ACC112 (cell line): ENCODE results near the gene HECTD4.

Source experiments
- H2AFZ ChIP-seq: fragments of 200-600 bp; sonication (generic); one replicate; pipeline ENCODE4 v1.6.0; 2017; ENCODE audit warnings: antibody characterized with exemption, low read length; ENCODE audit not compliant: unreplicated experiment
- H3K27ac ChIP-seq: fragments of 200-600 bp; sonication (generic); 2 replicates; pipeline ENCODE4 v1.5.1; 2014; ENCODE audit warnings: low read depth, mild to moderate bottlenecking, antibody characterized with exemption, low read length, moderate library complexity
- H3K27me3 ChIP-seq: fragments of 200-600 bp; sonication (generic); 2 replicates; pipeline ENCODE4 v1.6.1; 2014; ENCODE audit warnings: mild to moderate bottlenecking, antibody characterized with exemption, low read length, moderate library complexity, mixed read lengths; ENCODE audit not compliant: insufficient read depth
- H3K36me3 ChIP-seq: fragments of 200-600 bp; sonication (generic); 2 replicates; pipeline ENCODE4 v1.6.1; 2016; ENCODE audit warnings: mild to moderate bottlenecking, antibody characterized with exemption, low read length, moderate library complexity, mixed read lengths; ENCODE audit not compliant: insufficient read depth
- H3K4me1 ChIP-seq: fragments of 200-600 bp; sonication (generic); one replicate; pipeline ENCODE4 v1.6.1; 2016; ENCODE audit warnings: low read length, mixed read lengths; ENCODE audit not compliant: insufficient read depth, unreplicated experiment, control insufficient read depth
- H3K4me3 ChIP-seq: fragments of 200-600 bp; sonication (generic); 2 replicates; pipeline ENCODE4 v1.5.1; 2014; ENCODE audit warnings: mild to moderate bottlenecking, low read depth, low read length
- H3K79me2 ChIP-seq: fragments of 200-600 bp; sonication (generic); one replicate; pipeline ENCODE4 v1.6.0; 2016; ENCODE audit warnings: low read length; ENCODE audit not compliant: control insufficient read depth, unreplicated experiment, insufficient read depth

Gene HECTD4

DNA sequence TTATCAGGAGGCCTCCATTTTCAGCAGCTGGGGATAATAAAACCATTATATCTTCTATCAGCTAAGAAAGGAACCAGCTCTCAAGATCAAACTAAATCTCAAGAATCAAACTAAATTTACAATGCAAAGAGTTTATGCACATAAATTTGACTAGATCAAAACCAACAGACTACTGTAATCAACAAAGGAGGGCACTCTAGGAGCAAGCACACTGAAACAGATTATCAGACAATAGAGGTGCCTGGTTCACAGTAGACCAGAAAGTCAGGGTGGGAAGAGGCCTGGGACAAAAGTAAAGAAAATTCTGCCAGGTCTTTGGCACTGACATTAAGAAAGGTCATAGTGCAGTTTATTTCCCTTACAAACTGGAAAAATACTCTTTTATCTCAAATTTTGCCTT is 61.0 kb downstream of the HECTD4 start:
- no peaks in the 10 kb centered on the region for H3K27me3 ChIP-seq
- H3K27ac ChIP-seq: no peak overlapping the region
- no peak overlapping the region for H2AFZ ChIP-seq
- no peaks in the 10 kb centered on the region for H3K4me1 ChIP-seq
- H3K4me3 ChIP-seq: no peak overlapping the region
- H3K79me2 ChIP-seq: peaks cover 7% of the 10 kb centered on the region
- peaks cover 3% of the 10 kb centered on the region; the same call in 1 of the 2 replicates for H3K36me3 ChIP-seq

DNA sequence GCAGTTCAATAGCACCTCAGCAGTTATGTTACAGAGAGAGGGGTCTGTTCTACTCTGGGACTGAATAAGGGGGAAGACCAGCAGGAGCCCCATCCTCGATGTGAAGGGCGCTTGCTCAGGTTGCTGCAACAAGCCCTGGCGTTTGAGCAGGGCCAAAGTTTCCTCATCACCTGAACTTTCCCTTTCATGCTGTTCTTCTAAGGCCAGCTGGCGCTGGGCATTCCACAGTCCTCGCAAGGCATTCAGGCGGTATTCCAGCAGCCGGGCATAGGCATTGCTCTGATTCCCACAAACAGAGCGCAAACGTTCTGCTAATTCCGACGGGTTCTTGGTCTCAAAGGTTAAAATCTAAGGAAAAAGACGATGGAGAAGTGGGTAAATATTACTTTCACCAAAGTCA is 62.8 kb downstream of the HECTD4 start:
- Histone ChIP-seq H3K4me1 (no peaks in the 10 kb centered on the region), H3K4me3 (no peak overlapping the region), H3K27ac (no peak overlapping the region), H3K36me3 (peaks cover 3% of the 10 kb centered on the region; the same call in 1 of the 2 replicates), H3K27me3 (no peaks in the 10 kb centered on the region), H3K79me2 (peaks cover 6% of the 10 kb centered on the region), H2AFZ (no peak overlapping the region)

DNA sequence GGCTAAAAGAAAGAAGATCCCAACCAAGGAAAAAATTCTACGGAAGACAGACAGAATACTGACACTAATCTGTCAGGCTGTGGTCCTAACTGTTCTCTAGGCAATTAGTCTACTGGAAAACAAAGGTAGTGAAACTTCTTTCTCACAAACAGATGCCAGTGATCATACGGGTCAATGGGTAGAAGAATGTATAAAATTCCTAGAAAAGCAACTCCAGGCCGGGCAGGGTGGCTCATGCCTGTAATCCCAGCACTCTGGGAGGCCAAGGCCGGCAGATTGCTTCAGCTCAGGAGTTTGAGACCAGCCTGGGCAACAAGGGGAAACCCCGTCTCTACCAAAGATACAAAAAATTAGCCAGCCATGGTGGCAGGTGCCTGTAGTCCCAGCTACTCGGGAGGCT is 64.8 kb downstream of the HECTD4 start:
- Histone ChIP-seq H3K36me3 (peaks cover 8% of the 10 kb centered on the region; the same call in 1 of the 2 replicates), H3K4me3 (no peak overlapping the region), H3K79me2 (no peaks in the 10 kb centered on the region), H2AFZ (no peak overlapping the region), H3K27me3 (no peaks in the 10 kb centered on the region), H3K27ac (no peak overlapping the region), H3K4me1 (no peaks in the 10 kb centered on the region)

GRCh38 chr12:112314981-112315380 is 67.2 kb downstream of the HECTD4 start:
- Histone ChIP-seq H3K4me3 (no peak overlapping the region), H3K36me3 (peaks cover 9% of the 10 kb centered on the region; the same call in 1 of the 2 replicates), H3K27ac (no peak overlapping the region), H2AFZ (no peak overlapping the region), H3K4me1 (no peaks in the 10 kb centered on the region), H3K27me3 (no peaks in the 10 kb centered on the region), H3K79me2 (no peaks in the 10 kb centered on the region)

GRCh38 chr12:112309797-112310196 is 72.4 kb downstream of the HECTD4 start:
- Histone ChIP-seq H3K4me3 (no peak overlapping the region), H2AFZ (no peak overlapping the region), H3K79me2 (no peaks in the 10 kb centered on the region), H3K36me3 (0 out of 2 replicates have a peak, but pooled peaks cover 13% of the 10 kb centered on the region), H3K27me3 (no peaks in the 10 kb centered on the region), H3K4me1 (no peaks in the 10 kb centered on the region), H3K27ac (no peak overlapping the region)

GRCh38 chr12:112308652-112309051 is 73.6 kb downstream of the HECTD4 start:
- Histone ChIP-seq H3K36me3 (0 out of 2 replicates have a peak, but pooled peaks cover 13% of the 10 kb centered on the region), H3K4me3 (no peak overlapping the region), H3K4me1 (no peaks in the 10 kb centered on the region), H3K79me2 (no peaks in the 10 kb centered on the region), H3K27me3 (no peaks in the 10 kb centered on the region), H3K27ac (no peak overlapping the region), H2AFZ (no peak overlapping the region)

GRCh38 chr12:112308161-112308560 is 74.1 kb downstream of the HECTD4 start:
- Histone ChIP-seq H3K4me1 (peaks cover 5% of the 10 kb centered on the region), H2AFZ (no peak overlapping the region), H3K27ac (no peak overlapping the region), H3K36me3 (0 out of 2 replicates have a peak, but pooled peaks cover 13% of the 10 kb centered on the region), H3K79me2 (no peaks in the 10 kb centered on the region), H3K4me3 (no peak overlapping the region), H3K27me3 (no peaks in the 10 kb centered on the region)

DNA sequence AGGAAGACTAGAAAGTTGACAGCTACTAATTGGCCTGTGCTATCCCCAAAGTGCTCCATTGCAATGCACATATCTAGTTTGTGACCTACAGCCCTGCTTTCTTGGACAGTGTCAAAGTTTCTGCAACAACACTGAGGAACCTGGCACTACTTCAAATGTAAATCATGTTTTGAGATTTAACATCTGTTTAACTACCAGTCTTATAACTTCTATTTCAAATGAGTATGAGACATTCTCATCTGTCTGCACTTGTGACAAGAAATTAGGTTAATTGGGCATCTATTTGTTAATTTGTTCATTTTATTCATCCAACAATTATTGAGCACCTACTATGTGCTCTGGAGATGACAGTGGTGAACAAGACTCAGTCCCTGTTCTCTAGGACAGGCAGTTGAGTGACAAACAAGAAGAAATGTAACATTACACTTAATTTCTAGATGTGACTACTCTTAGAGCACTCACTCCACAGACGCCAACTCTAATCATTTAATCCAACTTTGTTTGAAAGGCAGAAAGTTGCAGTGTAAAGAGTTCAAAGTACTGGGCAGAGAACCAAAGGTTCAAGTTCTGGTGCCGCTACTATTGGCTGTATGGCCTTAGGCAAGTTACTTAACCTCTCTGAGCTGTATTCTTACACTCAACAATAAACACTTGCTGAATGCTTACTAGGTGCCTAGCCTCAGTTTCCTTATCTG is 74.8 kb downstream of the HECTD4 start:
- H3K27ac ChIP-seq: no peak overlapping the region
- no peaks in the 10 kb centered on the region for H3K79me2 ChIP-seq
- H3K4me1 ChIP-seq: peaks cover 11% of the 10 kb centered on the region
- no peak overlapping the region for H3K4me3 ChIP-seq
- no peak overlapping the region for H2AFZ ChIP-seq
- H3K36me3 ChIP-seq: 0 out of 2 replicates have a peak, but pooled peaks cover 8% of the 10 kb centered on the region
- H3K27me3 ChIP-seq: no peaks in the 10 kb centered on the region

- Histone ChIP-seq H2AFZ (no peak overlapping the region), H3K4me1 (peaks cover 11% of the 10 kb centered on the region), H3K4me3 (no peak overlapping the region), H3K27me3 (no peaks in the 10 kb centered on the region), H3K36me3 (0 out of 2 replicates have a peak, but pooled peaks cover 7% of the 10 kb centered on the region), H3K79me2 (no peaks in the 10 kb centered on the region), H3K27ac (no peak overlapping the region)
Observed at GRCh38 chr12:112305951-112306350, 76.3 kb downstream of the HECTD4 start.

GRCh38 chr12:112304436-112304835 is 77.8 kb downstream of the HECTD4 start:
- no peaks in the 10 kb centered on the region for H3K79me2 ChIP-seq
- peaks cover 11% of the 10 kb centered on the region for H3K4me1 ChIP-seq
- no peaks in the 10 kb centered on the region for H3K27me3 ChIP-seq
- H3K36me3 ChIP-seq: 0 out of 2 replicates have a peak, but pooled peaks cover 7% of the 10 kb centered on the region
- no peak overlapping the region for H2AFZ ChIP-seq
- H3K4me3 ChIP-seq: no peak overlapping the region
- H3K27ac ChIP-seq: no peak overlapping the region

- Histone ChIP-seq H3K36me3 (0 out of 2 replicates have a peak, but pooled peaks cover 7% of the 10 kb centered on the region), H3K4me3 (no peak overlapping the region), H3K4me1 (peaks cover 11% of the 10 kb centered on the region), H2AFZ (no peak overlapping the region), H3K79me2 (no peaks in the 10 kb centered on the region), H3K27me3 (no peaks in the 10 kb centered on the region), H3K27ac (peak overlapping the region; percentile 65; the same call in 1 of the 2 replicates)
Observed at GRCh38 chr12:112303799-112304198, 78.4 kb downstream of the HECTD4 start.
